ENCODE measurements around the gene BTBD17. TPM values are rescaled to one million over a fixed set of nuclear protein-coding genes. Genes with fewer than 3 reads are reported as not detected.

BTBD17 gene
- total and polyA plus RNA-seq, 10 of the 15 experiments (the other 5 are each of a cell fraction or from before 2014, with no cell fraction given) = not detected

GRCh38 chr17:74373838-74374606 lies 12.4 kb upstream of the BTBD17 start:
- H3K79me2 ChIP-seq (ENCODE audit: control insufficient read depth, insufficient read depth, low read length) = no peaks in the 10 kb centered on the region
- no peaks in the 10 kb centered on the region for H3K27me3 ChIP-seq (replicated peaks in 1 of 2; ENCODE audit: control insufficient read depth in 2 of 2, insufficient read depth in 2 of 2, low read length in 1 of 2)
- H3K36me3 ChIP-seq (ENCODE audit: control insufficient read depth in 2 of 2, insufficient read depth in 2 of 2, low read length in 1 of 2) = no peaks in the 10 kb centered on the region
- ChIA-PET SMC1A (ENCODE audit: uncharacterized antibody, unreplicated experiment) (interaction anchor here (0.8 to 3.1 kb wide), 3 partner anchors 84 to 159 kb away, joined by 4 to 18 read pairs (median 4); no protein-coding TSS in a partner anchor), POLR2A (no interaction called here), CTCF (interaction anchor here (1.1 to 11.5 kb wide), 7 partner anchors 10 to 161 kb away, joined by 3 to 314 read pairs (median 3); partner anchors contain the start of gene TTYH2), RAD21 (ENCODE audit: unreplicated experiment) (interaction anchor here (0.6 to 1.4 kb wide), 3 partner anchors 33 to 77 kb away, joined by 3 to 4 read pairs (median 4); no protein-coding TSS in a partner anchor)
- no peak overlapping the region for H3K4me3 ChIP-seq
- ATAC-seq (no peak), FAIRE-seq (no peak), DNase-seq (ENCODE audit: low read depth, low spot score) (no peak)
- in situ Hi-C loops (cut with MboI) = no loop called here
- H3K9ac ChIP-seq (ENCODE audit: control insufficient read depth, insufficient read depth, low read length) = no peak overlapping the region
- no peaks in the 10 kb centered on the region for H3K9me3 ChIP-seq (replicated peaks; ENCODE audit: control insufficient read depth, insufficient read depth, low read length)
- H3K27ac ChIP-seq (ENCODE audit: control insufficient read depth, insufficient read depth) = no peak overlapping the region
- BruUV-seq (replicated peaks) = no TSS peak
- no peak for TF ChIP-seq RUNX3 (IDR thresholded peaks at IDR 0.05; ENCODE audit: low read length)
- TF ChIP-seq BHLHE40 (IDR thresholded peaks at IDR 0.05; ENCODE audit: borderline replicate concordance in 1 of 2, low read depth in 2 of 2, low read length in 1 of 2) = no peak
- TF ChIP-seq SRF (IDR thresholded peaks at IDR 0.05; ENCODE audit: low read depth in 2 of 2, low read length in 2 of 2) = no peak
- TF ChIP-seq PAX8 (IDR thresholded peaks at IDR 0.05) = no peak
- TF ChIP-seq USF2 (IDR thresholded peaks at IDR 0.05; ENCODE audit: borderline replicate concordance, low read depth, low read length) = no peak
- no peak for TF ChIP-seq ZNF217 (IDR thresholded peaks at IDR 0.05)
- TF ChIP-seq PKNOX1 (IDR thresholded peaks at IDR 0.05) = no peak
- 44% methylated on average over 15 of the region's 15 CpGs for WGBS (ENCODE audit: insufficient coverage, insufficient replicate concordance, low lambda C conversion rate, missing lambda C conversion rate)
- H2AFZ ChIP-seq (ENCODE audit: control insufficient read depth, low read depth, low read length) = no peak overlapping the region
- intact Hi-C loops (cut with micrococcal nuclease; ENCODE audit: unreplicated experiment) = no loop called here
- no peak overlapping the region for H3K4me2 ChIP-seq (ENCODE audit: control insufficient read depth, insufficient read depth)
- H3K4me1 ChIP-seq (ENCODE audit: control insufficient read depth, insufficient read depth, low read length) = peaks cover under 1% of the 10 kb centered on the region
- H4K20me1 ChIP-seq (ENCODE audit: control insufficient read depth, insufficient read depth) = no peaks in the 10 kb centered on the region

Measured in GM12878 (cell line).